Muscle of back (tissue), 11 donors: ENCODE measurements around the gene BANF2. TPM values are rescaled to one million over a fixed set of nuclear protein-coding genes. Genes with fewer than 3 reads are reported as not detected.

ENCODE experiments used
- DNase-seq, 3 donors: peaks; one replicate each; pipeline versions ENCODE4 v3.0.0 to v3.0.0-alpha.2; 2013
- polyA plus RNA-seq, 10 donors: library from polyadenylated mRNA; unstranded; fragments of 120-200 nt; gene quantifications; one replicate each; pipeline ENCODE4 v1.2.1, GENCODE V29; 2013; ENCODE audit not compliant: insufficient read length in 10 of 10

BANF2 gene
- polyA plus RNA-seq, 10 donors, result not detected

DNA sequence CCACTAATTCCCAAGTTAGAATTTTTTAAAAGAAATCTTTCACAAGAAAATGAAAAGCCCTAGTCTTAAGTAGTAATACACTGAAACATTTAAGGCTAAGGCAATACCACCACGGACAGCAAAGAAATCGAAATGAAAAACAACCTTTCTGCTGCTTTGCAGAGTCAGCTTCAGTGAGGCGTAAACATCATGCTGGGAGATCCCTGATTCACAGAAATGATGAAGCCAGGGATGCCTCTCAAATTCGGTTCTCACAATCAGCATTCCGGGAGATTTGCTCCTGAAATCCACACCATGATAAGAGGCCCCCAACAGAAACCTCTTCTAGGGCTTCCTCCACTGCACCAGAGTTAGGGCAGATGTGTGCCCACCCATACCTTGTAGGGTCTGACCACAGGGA, 36.3 kb upstream of the BANF2 start:
- DNase-seq, result no peak

DNA sequence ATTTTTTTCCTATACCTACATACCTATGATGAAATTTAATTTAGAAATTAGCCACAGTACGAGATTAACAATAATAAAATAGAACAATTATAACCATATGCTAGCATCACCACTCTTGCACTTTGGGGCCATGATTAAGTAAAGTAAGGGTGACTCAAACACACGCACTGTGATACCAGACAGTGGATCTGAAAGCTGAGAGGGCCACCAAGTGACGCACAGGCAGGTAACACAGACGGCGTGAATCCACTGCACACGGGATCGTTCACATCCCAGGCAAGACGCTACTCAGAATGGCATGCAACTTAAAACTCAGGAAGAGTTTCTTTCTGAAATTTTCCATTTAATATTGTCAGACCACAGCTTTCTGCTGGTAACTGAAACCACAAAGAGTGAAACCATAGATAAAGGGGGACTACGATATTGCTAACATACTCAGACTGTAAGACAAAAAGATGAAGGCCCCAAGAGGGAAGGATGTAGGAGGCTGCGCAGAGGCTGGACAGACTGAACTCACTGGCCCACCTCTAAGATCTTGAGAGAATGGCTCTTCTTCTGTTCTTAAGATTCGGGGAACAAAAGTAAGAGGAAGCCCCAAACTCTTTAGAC, 35.6 kb upstream of the BANF2 start:
- no peak for DNase-seq

DNA sequence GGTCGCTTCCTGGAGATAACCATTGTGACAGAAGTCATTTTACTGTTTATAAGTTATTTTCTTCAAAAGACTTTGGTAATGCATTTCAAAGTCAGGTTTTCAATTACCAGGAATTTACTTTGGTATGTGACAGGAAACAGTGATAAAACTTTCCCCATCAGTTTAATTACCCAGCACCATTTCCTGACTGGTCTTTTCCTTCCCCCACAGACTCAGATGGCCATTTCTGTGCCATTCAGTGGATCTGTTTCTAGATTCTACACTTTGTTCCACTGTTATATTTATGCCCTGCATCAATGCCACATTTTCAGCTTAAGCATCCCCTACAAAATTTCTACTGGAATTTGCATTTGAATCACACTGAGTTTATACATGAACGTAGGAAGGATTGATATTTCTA, 34.0 kb upstream of the BANF2 start:
- DNase-seq, result no peak

DNA sequence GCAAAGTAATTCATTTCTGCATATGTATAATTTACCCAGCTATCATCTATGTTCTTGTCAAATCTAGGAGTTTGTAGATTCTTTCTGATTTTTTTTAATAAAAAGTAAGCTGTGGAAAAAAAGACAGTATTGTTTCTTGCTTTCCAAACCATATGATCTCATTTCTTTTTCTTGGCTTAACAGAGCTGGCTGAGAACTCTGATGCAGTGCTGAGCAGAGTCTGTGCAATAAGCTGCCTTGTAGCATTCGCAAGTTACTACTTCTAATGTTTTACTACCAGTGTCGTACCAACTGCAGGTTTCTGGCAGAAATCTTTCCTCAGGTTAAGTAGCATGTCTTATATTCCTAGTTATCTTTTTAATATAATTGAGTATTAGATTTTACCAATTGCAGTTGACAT, 33.3 kb upstream of the BANF2 start:
- DNase-seq, result peak; percentile 70 to 85 (median 74)

DNA sequence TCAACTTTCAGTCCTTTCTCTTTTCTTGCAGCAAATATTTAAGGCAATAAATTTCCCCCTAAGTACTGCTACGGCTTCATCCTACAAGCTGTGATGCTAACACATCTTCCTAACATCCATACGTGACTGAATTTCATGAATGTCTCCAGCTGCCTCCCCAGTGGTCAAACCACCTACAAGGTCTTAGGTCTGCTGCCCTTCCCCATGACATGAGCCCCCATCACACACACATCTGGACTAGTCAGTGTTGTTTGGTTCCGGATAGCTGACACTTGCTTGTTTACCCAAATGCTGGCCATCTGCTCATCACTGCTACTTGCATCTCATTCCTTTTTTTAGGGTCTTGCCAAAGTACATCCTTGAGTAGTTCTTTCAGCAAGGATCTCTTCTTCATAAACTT, 32.3 kb upstream of the BANF2 start:
- DNase-seq, result no peak

DNA sequence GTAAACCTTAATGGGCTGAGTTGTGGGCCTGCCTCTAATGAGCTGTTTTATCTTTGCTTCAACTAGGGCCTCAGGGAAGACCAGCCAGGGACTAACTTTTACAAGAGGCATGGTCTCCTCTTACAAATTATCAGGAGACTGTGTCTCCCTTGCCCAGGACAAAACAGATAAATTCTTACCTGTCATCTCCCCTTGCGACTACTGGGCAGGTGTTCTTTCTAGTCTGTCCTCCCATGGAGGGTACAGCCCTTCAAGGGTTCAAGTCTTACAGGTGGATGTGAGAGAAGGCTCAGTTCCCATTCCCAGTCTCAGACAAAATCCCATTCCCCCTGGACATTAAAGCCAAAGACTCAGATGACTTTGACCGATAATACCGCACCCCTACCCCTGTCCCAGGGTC, 31.3 kb upstream of the BANF2 start:
- no peak for DNase-seq

DNA sequence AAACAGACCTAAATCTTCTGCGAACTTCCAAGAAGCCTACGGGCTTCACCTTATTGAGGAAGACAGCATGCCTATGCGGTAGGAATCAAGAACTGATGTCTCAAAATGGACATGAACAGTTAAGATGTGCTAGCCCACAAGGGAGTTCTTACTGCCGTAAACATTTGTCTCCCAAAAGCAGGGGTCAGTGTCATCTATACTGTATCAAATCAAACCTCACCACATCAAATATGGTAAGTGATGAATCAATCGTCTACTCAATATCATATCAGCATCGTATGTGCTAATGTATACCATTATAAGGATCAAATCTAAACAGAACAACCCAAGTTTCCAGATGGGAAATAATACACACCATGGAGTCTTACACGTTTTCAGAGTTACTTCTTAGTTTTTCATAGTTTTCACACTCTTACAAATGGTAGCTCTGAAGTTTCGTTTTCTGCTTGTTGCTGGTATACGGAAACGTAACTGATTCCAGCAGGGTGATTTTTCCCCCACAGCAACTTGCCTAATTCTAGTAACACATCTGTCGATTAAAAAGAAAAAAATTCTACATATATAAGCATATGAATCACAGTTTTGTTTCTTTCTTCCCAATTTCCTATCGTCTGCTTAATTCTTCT, 30.3 kb upstream of the BANF2 start:
- no peak for DNase-seq

DNA sequence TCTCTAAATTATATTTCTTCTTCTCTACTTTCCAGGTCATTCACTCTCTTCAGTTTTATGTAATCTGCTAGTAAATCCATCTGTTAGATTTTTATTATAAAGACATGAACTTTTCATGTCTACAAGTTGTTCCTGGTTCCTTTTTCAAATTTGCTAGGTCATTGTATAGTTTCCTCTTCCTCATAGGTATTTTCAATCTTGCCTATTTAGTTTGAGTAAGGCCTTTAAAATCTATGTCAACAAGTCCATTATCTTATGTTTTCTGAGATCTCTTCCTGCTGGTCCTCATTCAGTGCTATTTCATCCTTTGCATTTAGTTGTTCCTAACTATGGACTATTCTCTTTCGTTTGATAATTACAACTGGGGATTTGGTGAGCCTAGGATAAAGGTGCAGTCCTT, 28.8 kb upstream of the BANF2 start:
- DNase-seq, result no peak

DNA sequence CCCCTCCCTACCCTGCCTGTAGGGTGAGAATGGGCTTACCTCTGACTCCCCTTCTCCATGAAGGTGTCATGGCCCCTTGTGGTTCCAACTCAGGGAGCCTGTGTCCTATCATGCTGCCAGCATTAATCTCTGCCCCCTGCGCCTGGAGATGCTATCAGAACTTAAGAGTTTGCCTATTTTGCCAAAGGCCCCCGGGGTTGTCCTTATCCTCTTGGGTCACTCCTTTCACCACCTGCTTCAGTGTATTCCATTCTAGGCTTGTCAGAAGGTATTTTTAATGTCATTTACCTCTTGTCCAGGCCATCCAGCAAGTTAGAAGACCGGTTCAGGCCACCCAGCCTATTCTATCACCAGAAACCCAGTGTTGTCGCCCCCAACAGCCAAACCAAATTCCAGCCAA, 28.2 kb upstream of the BANF2 start:
- DNase-seq, result no peak

DNA sequence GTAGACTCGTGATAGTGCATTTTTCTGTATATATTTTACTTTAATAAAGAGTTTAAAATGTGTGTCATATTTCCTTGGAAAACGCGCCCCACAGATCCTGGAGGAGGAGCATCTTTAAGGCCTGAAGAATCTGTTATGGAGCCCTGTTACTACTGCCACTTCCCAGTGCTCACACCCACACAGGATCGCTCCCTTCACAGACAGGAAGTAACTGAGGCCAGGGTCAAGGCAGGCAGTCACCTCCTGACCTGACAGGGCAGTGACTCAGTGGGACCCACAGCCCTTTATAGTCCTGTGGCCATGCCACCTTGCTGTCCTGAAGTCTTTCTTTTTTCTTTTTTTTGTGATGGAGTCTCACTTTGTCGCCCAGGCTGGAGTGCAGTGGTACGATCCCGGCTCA, 26.7 kb upstream of the BANF2 start:
- no peak for DNase-seq

DNA sequence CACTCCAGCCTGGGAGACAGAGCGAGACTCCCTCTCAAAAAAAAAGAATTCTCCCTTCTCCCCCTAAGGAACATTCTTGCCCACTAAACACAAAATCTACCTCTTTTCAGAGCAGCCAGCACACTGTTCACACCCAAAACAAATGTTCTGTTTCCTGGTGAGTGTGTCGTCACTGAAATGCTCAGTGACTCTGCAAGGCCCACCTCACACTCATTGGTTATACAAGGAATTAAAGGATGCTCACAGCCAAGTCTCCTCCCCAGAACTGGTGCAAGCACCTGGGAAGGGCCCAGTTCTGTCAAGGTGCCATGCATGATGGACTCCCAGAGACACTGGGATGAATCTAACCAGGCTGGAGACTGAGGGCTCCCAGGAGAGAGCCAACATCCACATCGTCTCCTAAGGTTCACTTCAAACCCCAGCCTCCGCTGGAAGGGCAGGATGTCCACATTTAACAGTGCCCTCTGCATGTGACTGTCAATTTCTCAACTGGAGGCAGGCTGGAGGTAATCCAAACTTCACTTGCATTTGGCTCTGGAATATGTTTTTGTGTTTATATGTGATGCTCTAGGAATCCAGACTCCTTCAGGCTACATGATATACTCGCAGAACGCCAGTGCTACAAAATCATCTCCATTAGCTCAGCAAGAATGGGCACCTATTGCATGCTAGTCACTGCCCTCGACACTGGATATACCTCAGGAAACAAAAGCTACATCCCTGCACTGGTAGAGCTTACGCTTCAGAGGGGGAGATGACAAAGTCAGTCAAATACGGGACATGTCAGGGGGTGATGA, 24.8 kb upstream of the BANF2 start:
- no peak for DNase-seq

DNA sequence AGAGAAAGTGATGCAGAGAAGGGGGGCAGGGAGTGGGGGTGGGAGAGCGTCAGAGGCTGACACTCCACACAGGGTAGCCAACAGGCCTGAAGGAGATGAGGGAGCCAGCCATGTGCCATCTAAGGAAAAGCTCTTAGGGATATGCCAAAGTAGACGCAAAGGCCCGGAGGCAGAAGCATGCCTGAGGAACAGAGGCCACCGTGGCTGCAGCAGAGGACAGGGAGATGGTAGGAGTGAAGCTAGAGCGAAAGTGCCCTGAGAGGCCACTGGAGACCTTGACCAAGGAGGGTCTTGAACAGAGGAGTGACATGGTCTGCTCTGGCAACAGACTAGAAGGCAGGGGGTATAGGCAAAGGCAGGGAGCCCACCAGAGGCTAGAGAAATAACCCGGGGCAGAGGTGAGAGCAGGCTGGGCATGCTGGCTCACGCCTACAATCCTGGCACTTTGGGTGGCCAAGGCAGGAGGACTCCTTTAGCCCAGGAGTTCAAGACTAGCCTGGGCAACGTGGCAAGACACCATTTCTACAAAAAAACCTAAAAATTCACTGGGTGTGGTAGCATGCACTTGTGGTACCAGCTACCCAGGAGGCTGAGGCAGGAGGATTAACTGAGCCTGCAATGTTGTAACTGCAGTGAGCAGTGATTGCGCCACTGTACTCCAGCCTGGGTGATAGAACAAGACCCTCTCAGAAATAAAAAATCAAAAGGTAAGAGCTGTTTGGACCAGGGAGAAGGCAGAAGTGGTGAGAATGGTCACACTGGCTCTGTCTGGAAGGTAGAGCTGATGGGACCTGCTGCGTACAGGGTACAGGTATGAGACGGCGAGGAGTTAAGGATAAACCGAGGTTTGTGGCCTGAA, 24.0 kb upstream of the BANF2 start:
- no peak for DNase-seq

DNA sequence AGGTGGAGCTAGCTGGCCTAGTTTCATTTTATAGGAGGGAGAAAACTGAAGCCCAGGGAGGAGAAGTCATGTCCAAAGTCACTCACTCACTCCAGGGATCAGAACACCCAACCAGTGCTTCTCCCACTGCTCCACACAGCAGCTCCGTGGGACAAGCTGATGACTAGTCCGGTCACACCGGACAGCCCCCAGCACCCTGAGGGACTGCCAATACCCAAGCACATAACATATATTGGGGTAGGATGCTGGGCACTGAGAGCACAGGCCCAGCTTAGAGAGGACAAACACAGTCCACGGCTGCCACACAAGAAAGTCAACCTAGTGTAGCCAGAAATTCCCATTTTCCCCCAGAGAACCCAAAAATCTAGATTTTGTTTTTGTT, 23.4 kb upstream of the BANF2 start:
- no peak for DNase-seq

DNA sequence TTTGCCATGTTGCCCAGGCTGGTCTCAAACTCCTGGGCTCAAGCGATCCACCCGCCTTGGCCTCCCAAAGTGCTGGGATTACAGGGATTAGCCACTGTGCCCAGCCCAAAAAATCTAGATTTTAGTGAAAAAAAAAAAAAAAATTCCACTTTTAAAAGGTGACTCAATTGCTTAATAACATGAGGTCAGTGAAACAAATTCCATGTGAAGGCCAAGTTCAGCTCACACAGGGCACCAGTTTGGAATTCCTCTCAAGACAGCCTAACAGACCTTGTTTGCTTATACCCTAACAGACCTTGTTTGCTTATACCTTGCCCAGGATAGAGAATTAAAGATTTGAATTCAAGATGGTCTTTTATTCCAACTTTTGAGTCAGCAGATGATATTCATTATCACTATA, 22.8 kb upstream of the BANF2 start:
- no peak for DNase-seq

DNA sequence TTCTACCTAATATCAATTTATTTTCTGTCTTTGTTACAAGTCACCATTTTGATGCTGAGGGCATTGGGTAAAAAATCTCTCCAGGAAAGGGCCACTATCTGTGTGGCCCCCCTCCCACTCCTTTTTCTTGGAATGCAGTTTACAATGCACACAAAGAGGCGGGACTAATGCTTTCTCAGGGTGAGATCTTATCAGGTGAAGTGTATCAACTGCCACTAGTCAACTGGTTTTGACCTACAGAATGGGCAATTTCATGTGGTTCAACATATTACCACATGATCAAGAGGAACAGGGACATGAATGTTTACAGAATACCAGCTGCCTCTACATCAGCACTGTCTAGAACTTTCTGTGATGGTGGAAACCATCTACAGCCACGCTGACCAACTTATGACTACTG, 21.5 kb upstream of the BANF2 start:
- no peak for DNase-seq

DNA sequence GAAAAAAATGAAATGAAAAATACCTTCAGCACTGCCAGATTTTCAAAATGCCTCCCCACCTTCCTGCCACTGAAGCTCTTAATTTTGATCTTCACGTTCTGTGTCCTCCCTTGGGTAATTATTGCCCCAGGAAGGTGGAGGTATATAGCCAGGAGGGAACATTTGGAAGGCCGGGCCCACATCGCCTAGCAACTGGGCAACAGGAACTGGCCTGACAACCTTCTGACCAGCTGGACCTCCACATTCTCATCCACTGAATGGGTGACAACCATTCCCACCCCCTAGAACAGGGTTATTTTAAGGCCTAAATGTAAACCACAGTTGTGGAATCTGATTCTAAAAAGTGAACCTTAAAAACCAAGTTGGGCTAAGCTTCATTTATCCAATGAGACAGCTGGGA, 20.9 kb upstream of the BANF2 start:
- DNase-seq, result no peak

DNA sequence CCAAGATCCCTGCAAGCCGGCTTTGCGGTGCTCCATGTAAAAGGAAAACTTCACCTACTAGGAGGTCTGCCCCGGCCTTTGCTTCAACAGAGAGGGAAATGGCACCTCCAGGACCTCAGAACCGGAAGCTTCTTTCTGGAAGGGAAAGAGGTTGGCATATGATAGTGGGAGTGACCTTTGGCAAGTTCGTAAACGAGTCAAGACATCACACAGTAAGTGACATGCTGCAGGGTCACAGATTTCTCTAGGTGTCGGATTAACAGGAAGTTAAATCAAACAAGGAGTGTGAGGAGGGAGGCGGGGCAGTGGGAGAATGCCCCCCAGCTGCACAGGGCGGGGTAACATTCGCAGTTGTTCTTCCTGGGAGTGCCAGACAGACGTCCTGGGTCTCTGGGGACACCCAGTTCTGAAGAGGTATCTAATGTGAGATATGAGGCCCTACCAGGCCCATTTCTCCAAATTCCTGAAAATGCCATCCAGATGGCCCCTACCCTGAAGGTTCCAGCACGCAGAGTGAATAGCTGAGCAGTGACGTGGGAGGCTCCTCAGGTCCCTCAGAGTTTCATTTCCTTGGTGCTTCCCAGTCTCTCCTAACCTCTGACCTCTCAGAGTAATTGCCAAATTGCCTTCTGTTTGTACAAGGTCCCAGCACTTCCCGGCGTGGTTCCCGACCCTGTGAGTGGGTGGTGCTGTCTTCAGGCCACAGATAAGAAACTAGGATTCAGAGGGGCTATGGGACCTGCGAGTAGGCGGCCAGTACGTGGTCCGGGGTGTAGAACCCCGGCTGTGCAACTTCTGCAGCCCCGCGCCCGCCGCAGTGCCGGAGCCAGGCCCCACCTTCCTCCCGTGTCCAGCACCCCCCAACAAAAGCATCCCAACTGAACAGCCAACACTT, 19.6 kb upstream of the BANF2 start:
- DNase-seq, result peak in 2 of 3 donors; percentile 40 to 65

DNA sequence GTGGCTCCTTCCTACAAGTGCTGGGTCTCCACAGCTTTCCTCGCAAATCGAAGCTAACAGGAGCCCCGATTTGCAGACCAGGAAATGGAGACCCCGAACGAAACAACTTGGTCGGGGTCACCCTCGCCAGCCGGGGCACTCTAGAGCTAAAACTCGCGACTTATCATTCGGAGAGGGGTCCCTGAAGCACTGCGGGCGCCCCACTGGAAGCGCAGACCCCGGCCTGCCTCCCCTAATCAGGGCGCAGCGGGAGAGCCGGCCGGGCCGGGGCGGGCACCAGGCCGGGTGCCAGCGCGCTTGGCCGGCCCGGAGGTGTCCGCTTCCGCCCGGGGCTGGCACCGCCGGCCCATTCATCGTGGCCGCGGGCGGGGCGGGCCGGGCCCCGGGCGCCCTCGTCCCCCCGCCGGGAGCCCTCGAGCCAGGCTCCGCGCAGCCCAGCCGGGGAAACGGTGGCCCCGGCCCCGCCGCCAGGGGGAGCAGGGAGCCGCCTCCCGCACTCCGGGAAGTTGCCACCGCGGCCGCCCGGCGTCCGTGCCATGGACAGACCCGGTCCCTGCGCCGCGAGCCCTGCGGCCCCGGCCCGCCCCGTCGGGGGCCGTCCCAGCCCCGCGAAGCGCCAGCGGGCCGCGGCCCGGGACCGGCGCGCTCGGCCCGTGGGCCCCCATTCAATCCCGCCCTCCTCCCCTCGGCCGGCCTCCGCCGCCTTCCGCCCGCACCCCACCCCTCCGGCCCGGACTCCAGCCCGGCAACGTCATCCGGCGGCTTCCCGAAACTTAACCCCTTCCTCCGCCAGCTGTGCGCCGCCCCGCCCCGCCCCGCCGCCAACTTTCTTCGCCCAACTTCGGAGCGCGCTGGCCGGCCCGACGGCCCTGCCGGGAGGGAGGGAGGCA, 18.7 kb upstream of the BANF2 start:
- peak; percentile 64 to 93 (median 86) for DNase-seq

DNA sequence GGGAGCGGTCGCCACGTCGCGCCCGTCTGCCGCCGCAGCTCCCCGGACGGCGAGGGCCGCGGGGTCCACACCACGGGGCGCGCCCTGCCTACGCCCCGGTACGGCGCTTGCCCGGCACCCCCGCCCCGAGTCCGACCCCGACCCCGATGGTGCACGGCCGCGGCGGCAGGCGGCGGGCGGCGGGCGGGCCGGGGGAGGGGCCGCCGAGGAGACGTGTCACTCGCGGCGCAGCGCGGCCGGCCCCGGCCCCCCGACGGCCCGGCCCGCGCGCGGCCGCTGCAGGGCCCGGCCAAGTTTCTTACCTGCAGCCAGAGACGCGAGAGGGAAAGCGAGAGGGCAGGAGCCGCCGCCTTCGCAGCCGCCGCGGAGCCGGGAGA, 18.1 kb upstream of the BANF2 start:
- no peak for DNase-seq
